ENCODE data around the gene XPO5. TPM values are rescaled to one million over a fixed set of nuclear protein-coding genes. Genes with fewer than 3 reads are reported as not detected.

The XPO5 gene
- total RNA-seq, 3 donors from 2014 or later (not counting 1 experiment from before 2014, with no cell fraction given) = 47.6 to 54.6 (median 48.7) TPM

DNA sequence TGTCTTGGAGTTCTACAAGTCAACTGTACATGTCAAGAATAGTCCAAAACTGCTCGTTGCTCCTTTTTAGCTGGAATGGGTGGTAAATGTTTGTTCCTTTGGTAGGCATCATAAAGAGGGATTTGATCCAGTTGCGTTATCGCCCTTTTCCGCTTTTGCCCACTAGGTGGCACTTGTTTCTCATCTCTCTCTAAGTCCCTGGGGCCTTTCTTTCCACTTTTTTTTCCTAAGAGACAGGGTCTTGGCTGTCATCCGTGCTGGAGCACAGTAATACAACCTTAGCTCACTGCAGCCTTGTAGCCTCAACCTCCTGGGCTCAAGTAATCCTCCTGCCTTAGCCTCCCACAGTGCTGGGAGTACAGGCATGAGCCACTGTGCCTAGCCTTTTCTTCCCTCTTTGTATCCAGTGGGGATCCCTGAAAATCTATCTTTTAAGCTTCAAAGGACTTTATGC is 32.5 kb upstream of the XPO5 start:
- H3K36me3 ChIP-seq (ENCODE audit: control insufficient read depth, insufficient read depth, low read length) = peaks cover 40% of the 10 kb centered on the region
- DNase-seq = peak; percentile 37 to 80
- no peak overlapping the region for H3K27ac ChIP-seq (ENCODE audit: low read length)
- Mint-ChIP-seq H3K36me3 (peaks cover 12% of the 10 kb centered on the region), H3K4me3 (no peak overlapping the region), H3K27me3 (ENCODE audit: low read depth in 2 of 2) (no peaks in the 10 kb centered on the region), H3K4me1 (peaks cover 4 to 5% of the 10 kb centered on the region in 2 donors), H3K27ac (no peak overlapping the region), H3K9me3 (no peaks in the 10 kb centered on the region)
- TF ChIP-seq CTCF (IDR thresholded peaks at IDR 0.05) = peak; percentile 82
- no peaks in the 10 kb centered on the region for H3K27me3 ChIP-seq (ENCODE audit: control insufficient read depth, insufficient read depth, low read length)
- peak in 2 of 3 donors; percentile 35 to 70 for ATAC-seq
- H3K4me1 ChIP-seq (ENCODE audit: control insufficient read depth, insufficient read depth, low read length) = peaks cover 3% of the 10 kb centered on the region
- H3K9me3 ChIP-seq (ENCODE audit: control insufficient read depth, insufficient read depth, low read length) = no peaks in the 10 kb centered on the region
- no peak overlapping the region for H3K4me3 ChIP-seq (ENCODE audit: low read length)
- intact Hi-C loops (cut with micrococcal nuclease) = loop anchor here (1.0 kb wide), 1 partner anchor 471 kb away; no protein-coding TSS in a partner anchor
- 13% methylated on average over 5 of the region's 5 CpGs for WGBS (ENCODE audit: insufficient coverage)

GRCh38 chr6:43606019-43606418 is 30.2 kb upstream of the XPO5 start:
- WGBS (ENCODE audit: insufficient coverage) = 100% methylated on average over 1 of the region's 2 CpGs
- TF ChIP-seq CTCF (IDR thresholded peaks at IDR 0.05) = no peak
- Mint-ChIP-seq H3K4me3 (no peak overlapping the region), H3K9me3 (no peaks in the 10 kb centered on the region), H3K27me3 (ENCODE audit: low read depth in 2 of 2) (no peaks in the 10 kb centered on the region), H3K36me3 (peaks cover 19% of the 10 kb centered on the region), H3K4me1 (peaks cover 4 to 5% of the 10 kb centered on the region in 2 donors), H3K27ac (no peak overlapping the region)
- Histone ChIP-seq H3K9me3 (ENCODE audit: control insufficient read depth, insufficient read depth, low read length) (no peaks in the 10 kb centered on the region), H3K36me3 (ENCODE audit: control insufficient read depth, insufficient read depth, low read length) (peaks cover 47% of the 10 kb centered on the region), H3K4me3 (ENCODE audit: low read length) (no peak overlapping the region), H3K27ac (ENCODE audit: low read length) (no peak overlapping the region), H3K4me1 (ENCODE audit: control insufficient read depth, insufficient read depth, low read length) (peaks cover 3% of the 10 kb centered on the region), H3K27me3 (ENCODE audit: control insufficient read depth, insufficient read depth, low read length) (no peaks in the 10 kb centered on the region)
- DNase-seq (no peak), ATAC-seq (no peak)
- intact Hi-C loops (cut with micrococcal nuclease) = no loop called here

- Mint-ChIP-seq H3K4me3 (no peak overlapping the region), H3K27me3 (ENCODE audit: low read depth in 2 of 2) (no peaks in the 10 kb centered on the region)
- peaks cover 3% of the 10 kb centered on the region for H3K4me1 ChIP-seq (ENCODE audit: control insufficient read depth, insufficient read depth, low read length)
Measured at GRCh38 chr6:43604174-43604573, 28.3 kb upstream of the XPO5 start.

More at GRCh38 chr6:43604174-43604573, 28.3 kb upstream of the XPO5 start:
- ATAC-seq (no peak), DNase-seq (no peak)
- H3K27ac ChIP-seq (ENCODE audit: low read length) = no peak overlapping the region
- H3K27ac Mint-ChIP-seq = no peak overlapping the region
- no peak for TF ChIP-seq CTCF (IDR thresholded peaks at IDR 0.05)
- peaks cover 41% of the 10 kb centered on the region for H3K36me3 ChIP-seq (ENCODE audit: control insufficient read depth, insufficient read depth, low read length)
- H3K4me1 Mint-ChIP-seq = peaks cover 4 to 5% of the 10 kb centered on the region in 2 donors
- peaks cover 12% of the 10 kb centered on the region for H3K36me3 Mint-ChIP-seq
- H3K27me3 ChIP-seq (ENCODE audit: control insufficient read depth, insufficient read depth, low read length) = no peaks in the 10 kb centered on the region
- 95% methylated on average over 2 of the region's 2 CpGs for WGBS (ENCODE audit: insufficient coverage)
- H3K9me3 Mint-ChIP-seq = no peaks in the 10 kb centered on the region
- no peaks in the 10 kb centered on the region for H3K9me3 ChIP-seq (ENCODE audit: control insufficient read depth, insufficient read depth, low read length)
- intact Hi-C loops (cut with micrococcal nuclease) = no loop called here
- H3K4me3 ChIP-seq (ENCODE audit: low read length) = no peak overlapping the region

Data from natural killer cell (primary cell).